HG02973 (cell line): Measurements from ENCODE around the gene MGRN1.

Experiments used
- ATAC-seq: cut with Tn5 transposase; IDR thresholded peaks from one replicate; pipeline ENCODE4 v1.9.1; 2021; ENCODE audit warnings: moderate library complexity; ENCODE audit not compliant: unreplicated experiment

Gene MGRN1

DNA sequence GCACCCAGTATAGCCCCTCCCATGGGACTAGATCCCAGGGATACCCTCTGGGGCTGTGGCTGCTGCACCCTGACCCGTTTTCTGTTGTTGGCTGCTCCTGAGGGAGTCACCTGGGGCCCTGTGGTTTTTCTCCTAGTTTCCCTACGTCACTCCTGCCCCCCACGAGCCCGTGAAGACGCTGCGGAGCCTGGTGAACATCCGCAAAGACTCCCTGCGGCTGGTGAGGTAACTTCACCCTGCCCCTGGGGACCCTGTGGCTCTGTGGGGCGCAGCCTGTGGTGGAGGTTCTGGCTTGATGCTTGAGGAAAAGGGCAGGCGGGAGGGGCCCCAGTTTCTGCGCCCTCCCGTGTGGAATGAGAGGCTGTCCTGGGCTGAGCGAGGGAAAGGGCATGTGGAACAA, 27.2 kb downstream of the MGRN1 start:
- ATAC-seq = no peak

DNA sequence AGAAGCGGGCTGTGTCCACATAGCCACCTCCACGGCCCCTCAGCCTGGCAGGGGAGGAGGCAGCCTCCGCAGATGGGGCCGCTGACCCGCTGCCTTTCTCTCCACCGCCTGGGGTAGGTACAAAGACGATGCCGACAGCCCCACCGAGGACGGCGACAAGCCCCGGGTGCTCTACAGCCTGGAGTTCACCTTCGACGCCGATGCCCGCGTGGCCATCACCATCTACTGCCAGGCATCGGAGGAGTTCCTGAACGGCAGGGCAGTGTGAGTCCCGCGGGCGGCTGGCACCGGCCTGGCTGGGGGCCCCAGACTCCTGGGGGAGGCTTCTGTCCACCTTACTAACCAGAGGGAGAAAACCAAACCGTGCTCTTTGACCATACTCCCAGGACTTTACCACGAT, 27.9 kb downstream of the MGRN1 start:
- ATAC-seq = no peak

DNA sequence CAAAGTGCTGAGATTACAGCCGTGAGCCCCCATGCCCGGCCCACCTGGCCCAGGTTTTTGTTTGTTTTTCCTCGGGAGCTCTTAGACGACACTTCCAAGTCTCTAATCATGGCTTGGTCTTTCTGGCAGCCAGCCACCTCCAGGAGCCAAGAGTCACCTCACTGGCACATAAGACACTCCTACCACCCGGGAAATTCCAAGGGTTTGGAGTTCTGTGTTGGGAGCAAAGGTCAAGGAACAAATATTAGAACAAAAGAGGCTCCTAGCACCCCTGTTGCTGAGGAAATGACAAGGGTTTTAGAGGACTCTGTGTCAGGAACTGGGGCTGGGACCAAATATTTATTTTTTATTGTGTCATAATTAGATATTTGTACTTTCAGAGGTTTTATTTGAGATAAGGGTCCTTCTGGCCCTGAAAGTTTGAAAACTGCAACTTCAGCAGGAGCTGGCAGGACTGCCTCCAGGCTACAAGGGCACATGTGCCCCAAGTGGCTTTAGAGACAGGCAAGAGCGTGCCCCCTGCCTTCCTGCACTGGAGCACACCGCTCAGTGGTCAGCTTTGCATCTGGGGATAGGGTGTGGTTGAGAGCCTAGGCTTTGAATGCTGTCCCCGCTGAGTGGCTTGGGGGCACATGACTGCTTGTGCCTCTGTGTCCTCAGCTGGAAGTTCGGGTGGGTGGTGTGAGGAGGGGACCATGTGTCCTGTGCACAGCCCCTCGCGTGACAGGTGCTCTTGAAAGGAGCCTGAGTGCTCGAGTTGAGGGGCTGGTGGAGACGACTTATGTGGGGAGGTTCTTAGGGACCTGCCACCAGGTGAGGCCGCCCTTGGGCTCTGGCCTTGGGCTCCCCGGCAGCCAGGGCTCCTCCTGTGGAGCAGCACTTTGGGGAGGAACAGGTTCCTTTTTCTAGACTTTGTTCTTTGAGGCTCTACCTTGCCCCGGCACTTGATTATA, 29.7 kb downstream of the MGRN1 start:
- no peak for ATAC-seq

DNA sequence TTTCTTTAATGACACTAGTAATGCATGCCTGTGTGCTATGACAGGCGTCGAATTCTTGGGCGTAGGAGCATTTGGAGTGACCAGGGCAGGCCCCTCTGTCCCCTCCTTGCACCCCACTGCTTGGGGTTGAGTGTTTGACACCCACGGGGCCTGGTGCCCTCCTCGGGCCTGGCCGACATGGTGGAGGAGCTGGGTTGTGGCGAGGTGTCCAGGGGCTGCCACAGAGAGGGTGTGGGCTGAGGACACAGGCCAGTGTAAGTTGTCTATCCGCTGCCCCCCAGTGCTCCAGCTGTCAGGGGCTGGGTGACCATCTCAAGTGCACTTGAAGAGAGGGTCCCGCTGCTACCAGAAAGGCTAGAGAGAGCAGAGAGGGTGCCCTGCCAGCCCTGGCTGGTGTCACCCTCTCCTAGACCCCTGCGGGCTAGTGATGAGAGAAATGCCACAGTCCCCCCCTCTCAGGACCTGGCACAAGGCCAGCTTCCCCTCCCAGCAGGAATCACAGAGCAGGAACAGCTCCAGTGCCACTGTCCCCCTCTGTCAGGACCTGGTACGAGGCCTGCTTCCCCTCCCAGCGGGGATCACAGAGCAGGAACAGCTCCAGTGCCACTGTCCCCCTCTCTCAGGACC, 30.5 kb downstream of the MGRN1 start:
- ATAC-seq = no peak

DNA sequence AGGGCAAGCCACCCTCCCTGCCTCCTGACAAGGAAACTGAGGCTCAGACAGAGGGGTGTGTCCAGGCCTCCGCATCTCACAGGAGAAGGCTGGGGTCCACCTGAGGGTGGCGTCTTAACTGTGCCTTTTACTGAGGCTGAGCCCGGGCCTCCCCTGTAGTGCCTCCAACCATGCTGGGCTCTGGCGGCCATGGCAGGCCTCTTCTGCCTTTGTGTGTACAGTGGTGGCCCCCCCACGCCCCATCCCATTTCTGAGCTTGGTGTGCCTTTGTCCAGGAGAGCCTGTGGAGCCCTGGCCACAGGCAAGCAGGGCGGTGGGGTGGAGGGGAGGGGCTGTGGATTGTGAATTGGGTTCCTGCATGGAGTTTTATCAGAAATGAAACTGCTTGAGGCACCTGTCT, 31.2 kb downstream of the MGRN1 start:
- no peak for ATAC-seq

DNA sequence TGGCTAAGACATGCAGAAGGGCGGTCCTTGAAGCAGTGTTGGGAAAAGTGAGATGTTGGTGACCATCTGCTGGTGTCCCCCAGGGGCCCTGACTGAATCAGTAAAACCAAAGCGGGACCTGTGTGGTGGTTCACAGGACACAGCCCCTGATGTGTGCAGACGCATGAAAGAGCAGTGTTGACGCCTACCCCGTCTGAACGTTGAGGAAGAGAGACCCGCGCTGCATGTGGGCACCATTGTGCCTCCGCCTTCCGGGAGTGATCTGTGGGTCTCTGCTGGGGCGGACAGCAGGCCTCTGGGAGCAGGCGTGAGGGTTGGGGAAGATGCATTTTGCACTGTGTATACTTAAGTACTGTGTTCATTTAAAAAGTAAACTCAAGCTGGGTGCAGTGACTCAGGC, 31.6 kb downstream of the MGRN1 start:
- no peak for ATAC-seq

DNA sequence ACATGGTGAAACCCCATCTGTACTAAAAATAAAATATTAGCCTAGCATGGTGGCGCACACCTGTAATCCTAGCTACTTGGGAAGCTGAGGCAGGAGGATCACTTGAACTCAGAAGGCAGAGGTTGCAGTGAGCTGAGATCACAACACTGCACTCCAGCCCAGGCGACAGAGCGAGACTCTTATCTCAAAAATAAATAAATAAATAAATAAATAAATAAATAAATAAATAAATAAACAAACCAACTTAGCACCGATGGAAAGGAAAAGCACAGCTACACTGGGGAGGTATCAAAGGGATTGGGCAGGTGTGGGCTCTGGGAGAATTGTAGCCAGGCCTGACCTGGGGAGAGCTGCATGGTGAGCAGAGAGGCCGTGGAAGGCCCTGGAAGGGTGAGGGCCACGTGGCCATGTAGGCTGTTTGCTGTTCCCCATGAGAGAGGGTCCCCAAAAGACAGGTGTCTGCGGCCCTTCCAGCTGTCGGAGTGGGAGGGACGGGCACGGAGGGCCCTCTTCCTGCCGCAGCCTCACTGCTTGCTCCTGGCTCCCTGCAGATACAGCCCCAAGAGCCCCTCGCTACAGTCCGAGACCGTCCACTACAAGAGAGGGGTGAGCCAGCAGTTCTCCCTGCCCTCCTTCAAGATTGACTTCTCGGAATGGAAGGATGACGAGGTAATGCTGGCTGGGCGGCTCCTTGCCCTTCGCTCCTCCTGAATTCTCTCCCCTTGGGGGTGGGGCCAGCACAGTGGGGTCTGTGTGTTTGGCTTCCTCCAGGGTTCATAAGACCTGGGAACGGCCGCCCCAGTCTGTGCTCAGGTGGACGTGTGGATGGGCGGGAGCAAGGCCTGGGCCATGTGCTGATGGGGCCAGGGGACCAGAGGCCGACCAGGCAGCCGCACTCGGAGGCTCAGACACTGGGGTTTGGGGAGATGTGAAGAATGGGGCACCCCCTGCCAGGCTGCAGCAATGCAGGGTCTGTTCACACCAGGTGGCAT, 32.4 kb downstream of the MGRN1 start:
- no peak for ATAC-seq

DNA sequence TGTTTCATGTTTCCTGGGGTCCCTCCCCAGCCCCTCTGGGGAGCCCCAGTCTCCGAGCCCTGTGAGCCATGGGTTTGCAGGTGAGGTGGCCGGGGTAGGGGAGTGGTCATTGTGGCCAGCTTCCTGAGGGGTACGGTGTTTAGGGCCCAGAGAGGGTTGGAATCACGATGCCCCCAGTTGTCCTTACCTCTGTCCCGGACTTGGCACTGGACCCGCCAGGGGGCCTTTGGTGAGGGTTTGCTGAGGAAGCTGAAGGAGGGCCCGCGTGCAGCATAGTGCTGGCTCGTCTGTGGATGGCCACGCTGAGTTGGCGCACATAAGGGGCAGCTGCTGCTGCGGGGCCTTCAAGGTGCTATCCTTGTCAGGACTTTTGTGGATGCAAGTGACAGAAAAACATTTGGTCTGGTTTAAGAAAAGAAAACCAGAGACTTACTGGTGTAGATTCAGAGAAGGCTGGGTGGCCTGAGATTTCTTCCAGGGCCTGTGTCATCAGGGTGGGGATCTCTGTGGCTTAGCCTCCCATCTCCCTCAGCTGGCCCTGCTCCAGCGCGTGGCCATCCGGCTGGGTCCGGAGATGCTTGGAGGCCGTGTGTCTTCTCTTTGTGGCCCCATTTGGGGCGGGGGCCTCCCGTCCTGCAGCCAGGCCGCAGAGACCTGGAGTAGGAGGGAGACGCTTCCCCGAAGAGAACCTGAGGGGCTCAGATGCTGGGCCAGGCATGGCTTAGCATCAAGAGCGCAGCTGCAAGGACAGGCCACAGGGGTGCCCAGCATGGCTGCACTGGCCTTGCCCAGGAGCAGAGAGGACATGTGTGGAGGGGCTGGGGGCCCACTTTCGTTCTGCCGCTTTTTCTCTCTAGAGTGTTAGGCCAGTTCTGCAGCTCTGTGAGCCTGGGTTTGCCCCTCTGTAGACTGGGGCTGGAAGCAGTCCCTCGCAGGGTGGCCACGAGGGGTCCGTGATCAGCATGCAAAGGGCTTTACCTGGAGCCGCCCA, 35.0 kb downstream of the MGRN1 start:
- no peak for ATAC-seq

DNA sequence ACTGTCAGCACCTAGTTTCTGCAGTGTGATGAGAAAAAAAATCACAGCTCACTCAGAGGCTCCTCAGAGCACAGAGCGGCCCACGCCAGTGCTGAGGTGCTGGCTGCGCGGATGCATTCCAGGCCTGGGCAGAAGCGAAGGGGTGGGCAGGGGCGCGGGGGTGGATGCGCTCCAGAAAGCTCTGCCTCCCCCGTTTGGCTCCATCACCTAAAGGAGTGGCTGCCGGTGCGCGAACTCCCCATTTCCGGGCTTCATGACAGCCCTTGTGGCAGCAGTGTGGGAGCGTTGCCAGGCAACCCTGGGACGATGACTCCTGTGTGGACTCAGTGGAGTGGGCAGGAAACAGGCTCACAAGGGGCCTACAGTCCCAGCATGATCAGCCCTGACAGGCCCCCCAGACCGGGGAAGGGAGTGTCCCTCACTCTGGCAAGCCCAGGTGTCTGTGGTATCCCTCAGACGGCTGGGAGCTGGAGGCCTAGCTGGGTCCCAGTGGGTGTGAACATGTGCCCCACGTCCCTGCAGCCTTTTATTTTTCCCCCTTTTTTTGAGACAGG, 35.9 kb downstream of the MGRN1 start:
- ATAC-seq = peak; percentile 71

DNA sequence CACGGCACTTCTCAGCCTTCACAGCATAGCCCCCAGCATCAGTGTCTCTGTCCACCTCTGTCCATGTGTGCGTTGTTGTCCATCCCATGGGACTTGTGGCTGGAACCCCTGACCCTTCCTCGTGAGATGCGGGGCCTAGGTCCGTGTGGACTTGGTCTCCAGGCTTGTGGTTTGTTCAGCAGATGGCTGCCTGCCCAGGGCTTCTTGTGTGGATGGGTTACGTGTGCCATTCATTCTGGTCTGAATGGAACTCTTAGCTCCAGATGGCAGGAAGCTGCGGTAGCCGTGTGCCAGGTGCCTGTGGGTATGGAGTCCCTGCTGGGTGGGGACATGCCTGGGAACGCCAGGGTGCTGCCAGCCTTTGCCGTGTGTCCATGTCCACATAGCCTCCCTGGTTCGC, 37.0 kb downstream of the MGRN1 start:
- ATAC-seq = no peak

DNA sequence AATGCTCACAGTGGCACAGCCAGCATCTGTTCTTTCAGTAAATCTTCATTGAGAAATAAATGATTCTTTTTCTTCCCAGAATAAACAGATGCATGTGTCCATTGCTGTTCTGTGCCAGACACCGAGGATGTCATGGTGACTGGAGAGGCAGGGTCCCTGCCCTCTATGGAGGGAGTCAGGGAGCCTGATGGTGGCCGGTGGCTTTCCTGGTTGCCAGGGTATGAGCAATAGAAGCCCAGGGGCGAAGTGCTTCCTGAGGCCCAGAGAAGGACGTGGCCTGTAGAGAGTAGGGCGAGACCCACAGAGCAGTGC, 38.8 kb downstream of the MGRN1 start:
- no peak for ATAC-seq

DNA sequence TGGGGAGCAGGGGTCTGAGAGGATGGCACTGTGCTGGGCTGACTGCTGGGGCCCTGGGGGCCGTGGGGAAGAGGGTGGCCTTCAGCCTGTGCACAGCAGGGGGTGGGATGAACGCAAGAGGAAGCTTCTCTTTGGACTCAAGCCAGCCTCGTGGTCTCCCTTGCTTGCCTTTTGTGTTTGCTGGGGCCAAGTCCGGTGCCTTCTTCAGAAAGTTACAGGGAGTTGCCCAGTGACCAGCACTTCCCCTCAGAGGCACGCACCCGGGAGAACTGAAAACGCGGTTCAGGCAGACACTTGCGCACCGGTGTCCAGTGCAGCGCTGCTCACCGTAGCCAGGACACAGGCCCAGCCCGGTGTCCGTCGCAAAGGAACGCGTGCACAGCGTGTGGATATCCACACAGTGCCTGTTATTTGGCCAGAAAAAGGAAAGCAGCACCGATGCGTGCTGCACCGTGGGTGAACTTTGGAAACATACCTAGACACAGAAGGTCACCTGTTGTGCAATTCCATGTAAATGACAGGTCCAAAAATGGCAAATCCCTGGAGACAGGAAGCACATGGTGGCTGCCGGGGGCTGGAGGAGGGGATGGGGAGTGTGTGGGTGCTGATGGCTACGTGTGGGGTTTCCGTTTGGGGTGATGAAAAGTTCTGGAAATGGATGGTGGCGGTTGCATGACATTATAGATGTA, 39.3 kb downstream of the MGRN1 start:
- ATAC-seq = no peak

DNA sequence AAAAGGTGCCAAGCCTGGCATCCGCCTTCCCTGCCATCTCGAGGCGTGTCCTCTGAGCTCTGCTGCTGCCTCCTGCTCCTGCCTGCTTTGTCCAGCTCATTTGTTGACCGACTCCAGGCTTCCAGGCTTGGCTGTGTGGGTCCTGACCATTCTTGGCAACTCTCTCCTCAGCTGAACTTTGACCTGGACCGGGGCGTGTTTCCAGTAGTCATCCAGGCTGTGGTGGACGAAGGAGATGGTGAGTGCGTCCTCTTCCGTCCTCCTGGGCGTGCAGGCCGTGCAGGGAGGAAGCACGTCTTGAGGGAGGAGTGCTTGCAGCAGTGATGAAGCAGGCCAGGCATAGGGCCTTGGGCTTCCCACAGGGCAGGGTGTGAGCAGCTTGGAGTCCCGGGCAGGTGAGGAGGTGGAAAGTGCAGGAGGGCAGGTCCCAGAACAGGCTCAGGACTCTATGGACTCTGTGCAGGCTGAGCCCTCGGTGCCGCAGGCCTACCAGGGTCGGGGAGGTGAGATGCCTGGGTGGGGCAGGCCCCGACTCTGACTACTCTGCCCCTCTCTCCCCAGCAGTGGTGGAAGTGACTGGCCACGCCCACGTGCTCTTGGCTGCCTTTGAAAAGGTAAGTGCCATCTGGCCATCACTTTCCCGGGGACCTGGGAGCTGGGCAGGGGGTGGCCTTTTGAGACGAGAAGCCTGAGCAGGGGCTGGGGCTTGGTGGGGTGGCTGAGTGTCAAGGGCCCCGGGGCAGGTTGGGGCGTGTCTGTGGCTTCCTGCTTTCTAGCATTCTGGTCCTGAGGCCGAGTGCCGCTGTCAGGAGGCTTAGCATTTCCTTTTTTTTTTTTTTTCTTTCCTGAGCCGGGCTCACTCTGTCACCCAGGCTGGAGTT, 40.2 kb downstream of the MGRN1 start:
- no peak for ATAC-seq

DNA sequence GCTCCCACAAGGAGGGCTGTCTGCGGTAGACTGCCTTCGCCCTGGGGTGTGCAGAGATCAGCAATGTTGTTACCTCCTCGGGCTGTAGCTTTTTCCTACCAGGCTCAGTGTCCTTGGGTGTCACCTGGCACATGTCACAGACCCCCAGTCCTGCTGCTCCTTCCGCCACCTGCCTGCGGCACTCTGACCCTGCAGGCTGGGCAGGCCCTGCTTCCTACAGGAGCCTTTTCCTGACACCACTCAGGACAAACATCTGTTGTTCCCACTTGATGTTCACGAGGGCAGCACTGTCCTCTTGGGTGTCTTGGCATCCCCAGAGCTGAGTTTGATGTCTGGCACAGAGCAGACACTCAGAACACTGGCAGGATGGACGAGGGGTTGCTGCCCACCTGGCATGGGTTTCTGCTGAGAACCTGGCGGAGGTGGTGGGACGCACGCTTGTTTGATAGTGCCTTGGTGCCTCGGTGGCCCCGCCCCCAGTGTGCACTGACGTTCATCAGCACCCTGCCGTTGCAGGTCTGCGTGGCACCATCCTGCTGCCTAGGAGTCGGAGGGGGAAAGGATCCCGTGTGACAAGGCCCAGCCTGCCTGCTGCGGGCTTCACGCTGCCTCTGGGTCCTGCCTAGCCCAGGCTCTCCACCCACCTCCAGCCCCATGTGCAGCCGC, 42.0 kb downstream of the MGRN1 start:
- no peak for ATAC-seq

DNA sequence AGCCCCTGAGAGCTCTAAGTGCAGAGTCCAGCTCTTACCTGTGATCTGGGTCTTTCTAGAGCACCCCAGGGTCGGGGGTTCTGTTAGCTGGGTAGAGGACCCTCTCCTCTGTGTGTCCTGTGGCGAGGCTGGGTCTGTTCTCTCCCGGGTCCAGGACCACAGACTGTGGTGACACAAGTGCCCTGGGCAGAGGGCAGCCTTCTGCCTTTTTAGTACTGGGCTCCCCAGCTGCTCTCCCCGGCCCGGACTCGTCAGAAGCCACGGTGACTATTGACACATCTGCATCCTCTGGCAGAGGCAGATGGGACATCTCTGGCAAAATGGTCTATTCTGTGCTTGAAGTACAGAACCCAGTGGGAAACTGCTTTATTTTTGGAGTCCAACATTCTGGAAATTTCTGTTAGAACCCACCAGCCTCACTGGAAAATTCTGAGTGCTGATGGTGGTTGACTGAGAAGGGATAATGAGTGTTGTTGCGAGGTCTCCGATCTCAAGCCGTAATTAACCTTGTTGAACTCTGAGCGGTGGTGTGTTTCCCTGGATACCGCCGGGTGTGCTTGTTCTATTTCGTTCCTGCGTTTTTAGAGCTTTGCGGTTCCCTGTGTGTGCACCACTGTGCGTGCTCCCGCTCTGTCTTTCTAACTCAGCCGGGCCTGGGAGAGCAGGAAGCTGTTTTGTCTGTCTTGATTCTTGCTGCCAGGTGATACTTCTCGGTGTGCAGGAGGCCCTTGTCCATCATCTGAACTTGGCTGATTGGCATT, 42.8 kb downstream of the MGRN1 start:
- no peak for ATAC-seq

DNA sequence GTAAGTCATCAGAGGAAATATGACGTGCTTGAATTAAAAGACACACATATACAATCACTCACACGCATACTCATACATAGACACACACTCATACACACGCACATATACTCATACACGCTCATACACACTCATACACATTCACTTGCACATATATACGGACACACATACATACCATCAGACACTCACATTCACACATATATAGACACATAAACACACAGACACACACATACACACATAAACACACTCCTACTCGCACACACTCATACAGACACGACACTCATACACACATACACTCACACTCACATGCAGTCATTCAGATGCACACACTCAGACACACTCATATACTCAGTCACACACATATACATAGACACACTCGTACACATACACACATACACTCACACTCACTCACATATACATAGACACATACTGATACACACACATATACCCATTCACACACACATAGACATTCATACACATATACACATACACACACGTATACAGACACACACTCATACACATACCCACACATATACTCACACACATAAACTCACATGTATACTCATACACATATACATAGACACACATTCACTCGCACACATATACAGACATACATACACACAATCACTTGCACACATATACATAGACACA, 43.8 kb downstream of the MGRN1 start:
- ATAC-seq = no peak
